Thyroid gland (tissue), 4 donors: ENCODE results near the gene NLRC5. TPM values are rescaled to one million over a fixed set of nuclear protein-coding genes. Genes with fewer than 3 reads are reported as not detected.
"Not testable (repeated sequence)": the region's sequence is repeated elsewhere in the genome, so short reads cannot be mapped to it uniquely, and the experiment has no call there.

Experiments used
- DNase-seq, 2 donors: peaks; one replicate each; pipeline ENCODE4 v3.0.0-alpha.2; 2019
- H3K27ac ChIP-seq, 3 donors: fragments of 200-600 bp; sonication (generic); 1 replicate in 2 of 3; 2 replicates in 1 of 3; pipeline ENCODE4 v1.5.1; 2016 to 2019; ENCODE audit warnings: mild to moderate bottlenecking in 1 of 3, moderate library complexity in 1 of 3
- H3K27me3 ChIP-seq: fragments of 200-600 bp; sonication (generic); one replicate; pipeline ENCODE4 v1.5.1; 2019
- H3K36me3 ChIP-seq, 2 donors: fragments of 200-600 bp; sonication (generic); one replicate each; pipeline ENCODE4 v1.5.1; 2016 to 2019
- H3K4me1 ChIP-seq, 2 donors: fragments of 200-600 bp; sonication (generic); one replicate each; pipeline ENCODE4 v1.5.1; 2017 to 2019
- H3K4me3 ChIP-seq, 3 donors: fragments of 200-600 bp; sonication (generic); replicated peaks in 1 of 3; 1 replicate in 2 of 3; 2 replicates in 1 of 3; pipeline ENCODE4 v1.5.1; 2016; ENCODE audit warnings: mild to moderate bottlenecking in 1 of 3
- H3K9me3 ChIP-seq: fragments of 200-600 bp; sonication (generic); one replicate; pipeline ENCODE4 v1.5.1; 2017
- CTCF ChIP-seq, 6 experiments: fragments of 200-600 bp in 3 of 6; fragments of 450-650 bp in 3 of 6; sonication (generic) in 3 of 6; IDR thresholded peaks; one replicate each; pipeline ENCODE4 v1.5.1; 2016 to 2019; ENCODE audit warnings: antibody characterized with exemption in 6 of 6, mild to moderate bottlenecking in 2 of 6, inconsistent platforms in 1 of 6, moderate library complexity in 1 of 6
- POLR2A ChIP-seq, 2 donors: fragments of 450-650 bp; IDR thresholded peaks; one replicate each; pipeline ENCODE4 v1.6.1; 2017; ENCODE audit warnings: antibody characterized with exemption in 2 of 2, mild to moderate bottlenecking in 2 of 2, moderate library complexity in 1 of 2
- WGBS, 2 donors: methylation state at CpG; one replicate each; pipeline ENCODE4 v1.1.5; 2017; 5-methylcytosine and 5-hydroxymethylcytosine counted together
- intact Hi-C: fragments of 100-400 bp; cut with DNase I; formaldehyde crosslinking; loops from one replicate; pipeline ENCODE4 v1.15.1; 2023
- total RNA-seq, 4 donors: library from RNA; depleted of rRNA; stranded (reverse); fragments of >200 nt; gene quantifications; one replicate each; pipeline ENCODE4 v1.2.3, GENCODE V29; 2016

NLRC5 gene
- total RNA-seq, 4 donors from 2014 or later: 14.1 to 33.5 (median 20.5) TPM

- DNase-seq: no peak
- WGBS, 2 donors: 100% methylated on average over 2 to 3 of the region's 3 CpGs
- no peak for TF ChIP-seq CTCF (IDR thresholded peaks at IDR 0.05)
- no peak for TF ChIP-seq POLR2A (IDR thresholded peaks at IDR 0.05)
- H3K4me1 ChIP-seq: no peaks in the 10 kb centered on the region
- H3K27ac ChIP-seq: no peak overlapping the region
- intact Hi-C loops: no loop called here
- no peaks in the 10 kb centered on the region for H3K9me3 ChIP-seq
- no peaks in the 10 kb centered on the region for H3K27me3 ChIP-seq
- no peak overlapping the region for H3K4me3 ChIP-seq
- no peaks in the 10 kb centered on the region for H3K36me3 ChIP-seq
Observed at GRCh38 chr16:57067347-57067746, 78.0 kb downstream of the NLRC5 start.

GRCh38 chr16:57069053-57069452 is 79.7 kb downstream of the NLRC5 start:
- intact Hi-C loops: no loop called here
- Histone ChIP-seq H3K4me1 (no peaks in the 10 kb centered on the region), H3K27me3 (no peaks in the 10 kb centered on the region), H3K9me3 (no peaks in the 10 kb centered on the region), H3K36me3 (no peaks in the 10 kb centered on the region), H3K4me3 (no peak overlapping the region), H3K27ac (no peak overlapping the region)
- TF ChIP-seq CTCF (IDR thresholded peaks at IDR 0.05) (no peak), POLR2A (IDR thresholded peaks at IDR 0.05) (no peak)
- WGBS, 2 donors: 94 to 96% methylated on average over 7 of the region's 7 CpGs
- no peak for DNase-seq

- no peaks in the 10 kb centered on the region for H3K36me3 ChIP-seq
- H3K27me3 ChIP-seq: no peaks in the 10 kb centered on the region
- TF ChIP-seq CTCF (IDR thresholded peaks at IDR 0.05) (no peak), POLR2A (IDR thresholded peaks at IDR 0.05) (no peak)
- no peak for DNase-seq
- H3K4me1 ChIP-seq: no peaks in the 10 kb centered on the region
- intact Hi-C loops: no loop called here
- no peak overlapping the region for H3K4me3 ChIP-seq
- whole genome bisulfite sequencing, 2 donors: 78 to 80% methylated on average over 8 of the region's 8 CpGs
- no peaks in the 10 kb centered on the region for H3K9me3 ChIP-seq
- H3K27ac ChIP-seq: no peak overlapping the region
Observed at GRCh38 chr16:57069635-57070370, 80.4 kb downstream of the NLRC5 start.

GRCh38 chr16:57070424-57070823 is 81.1 kb downstream of the NLRC5 start:
- TF ChIP-seq POLR2A (IDR thresholded peaks at IDR 0.05): no peak
- no peak for TF ChIP-seq CTCF (IDR thresholded peaks at IDR 0.05)

GRCh38 chr16:57071081-57071732 is 81.8 kb downstream of the NLRC5 start:
- H3K27me3 ChIP-seq, H3K9me3 ChIP-seq, H3K4me1 ChIP-seq, DNase-seq, H3K4me3 ChIP-seq, H3K27ac ChIP-seq, H3K36me3 ChIP-seq, intact Hi-C loops: not testable (repeated sequence)
- WGBS, 2 donors: 79 to 86% methylated on average over 4 of the region's 4 CpGs

More at GRCh38 chr16:57070424-57070823, 81.1 kb downstream of the NLRC5 start:
- no peaks in the 10 kb centered on the region for H3K4me1 ChIP-seq
- H3K27me3 ChIP-seq: no peaks in the 10 kb centered on the region
- no peaks in the 10 kb centered on the region for H3K9me3 ChIP-seq
- H3K27ac ChIP-seq: no peak overlapping the region
- H3K36me3 ChIP-seq: no peaks in the 10 kb centered on the region
- WGBS, 2 donors: 88 to 97% methylated on average over 2 of the region's 2 CpGs
- no peak for DNase-seq
- H3K4me3 ChIP-seq: no peak overlapping the region
- intact Hi-C loops: no loop called here
